Liver (tissue), 3 donors: ENCODE measurements around the gene MGA.

Experiments used
- CTCF ChIP-seq: fragments of 150-350 bp; IDR thresholded peaks from 2 replicates; pipeline ENCODE4 v1.5.1; 2017; ENCODE audit warnings: improper control_type of control experiment, low read depth, low read length; ENCODE audit not compliant: missing input control
- EGR1 ChIP-seq, 2 donors: IDR thresholded peaks; 2 replicates each; pipeline ENCODE4 v1.6.1; 2016 to 2018; ENCODE audit warnings: antibody characterized with exemption in 2 of 2, low read depth in 2 of 2
- JUND ChIP-seq, 2 donors: IDR thresholded peaks; 2 replicates each; pipeline ENCODE4 v1.6.1; 2016; ENCODE audit warnings: antibody characterized with exemption in 2 of 2
- RAD21 ChIP-seq, 2 donors: IDR thresholded peaks; 2 replicates each; pipeline ENCODE4 v1.6.1; 2016; ENCODE audit warnings: antibody characterized with exemption in 2 of 2, mild to moderate bottlenecking in 2 of 2
- SP1 ChIP-seq: IDR thresholded peaks from 2 replicates; pipeline ENCODE4 v1.6.1; 2018; ENCODE audit warnings: antibody characterized with exemption, mild to moderate bottlenecking
- TAF1 ChIP-seq: conservative IDR thresholded peaks from 2 replicates; pipeline ENCODE4 v1.6.1; 2016; ENCODE audit warnings: antibody characterized with exemption, mild to moderate bottlenecking
- ZBTB33 ChIP-seq: IDR thresholded peaks from 2 replicates; pipeline ENCODE4 v1.6.1; 2016; ENCODE audit warnings: antibody characterized with exemption
- donor health status: healthy.
- donor health status: healthy.

- TF ChIP-seq CTCF, result peak; percentile 58
- no peak for TF ChIP-seq JUND (IDR thresholded peaks at IDR 0.05)
- peak; percentile 56 for TF ChIP-seq TAF1
- TF ChIP-seq RAD21 (IDR thresholded peaks at IDR 0.05), result peak; percentile 67 to 74
- peak; percentile 93 for TF ChIP-seq ZBTB33
- TF ChIP-seq EGR1 (IDR thresholded peaks at IDR 0.05; ENCODE audit: low read depth in 2 of 2), result peak; percentile 90 to 93
- TF ChIP-seq SP1, result peak; percentile 88
Measured at GRCh38 chr15:41774062-41774881, 114.1 kb downstream of the MGA start, which contains the start of gene MAPKBP1.
